Measurements from ENCODE around the gene LSM10.

- TF ChIP-seq CTCF (conservative IDR thresholded peaks at IDR 0.05) (no peak), ZFX (IDR thresholded peaks at IDR 0.05) (no peak)
Measured at GRCh38 chr1:36402504-36402890, 4.8 kb upstream of the LSM10 start.
